MV-4-11 (cell line): ENCODE measurements around the gene GPRC5D.

Source experiments
- DNase-seq: peaks from one replicate; lab custom pipeline; 2025; lab: John Stamatoyannopoulos, UW

The GPRC5D gene

DNA sequence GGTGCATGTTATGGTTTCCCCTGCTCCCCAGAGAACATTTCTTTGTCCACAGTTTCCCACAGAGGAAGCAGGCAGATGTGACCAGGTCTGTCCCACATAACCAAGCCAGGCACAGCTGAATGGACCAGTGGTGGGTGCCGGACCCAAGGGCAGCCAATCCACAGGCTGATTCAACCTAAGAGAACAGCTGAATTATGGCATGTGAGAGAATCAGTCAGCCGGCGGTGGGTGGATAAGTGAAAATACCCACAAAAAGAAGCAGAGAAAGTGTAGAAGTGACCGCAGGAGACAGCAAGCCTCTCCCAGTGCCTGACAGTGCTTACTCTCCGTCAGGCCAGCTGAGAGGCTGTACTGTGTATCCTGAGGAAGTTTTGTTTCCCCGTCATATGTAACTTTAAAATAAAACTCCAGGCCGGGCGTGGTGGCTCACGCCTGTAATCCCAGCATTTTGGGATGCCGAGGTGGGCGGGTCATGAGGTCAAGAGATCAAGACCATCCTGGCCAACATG, 14.9 kb downstream of the GPRC5D start:
- no peak for DNase-seq

DNA sequence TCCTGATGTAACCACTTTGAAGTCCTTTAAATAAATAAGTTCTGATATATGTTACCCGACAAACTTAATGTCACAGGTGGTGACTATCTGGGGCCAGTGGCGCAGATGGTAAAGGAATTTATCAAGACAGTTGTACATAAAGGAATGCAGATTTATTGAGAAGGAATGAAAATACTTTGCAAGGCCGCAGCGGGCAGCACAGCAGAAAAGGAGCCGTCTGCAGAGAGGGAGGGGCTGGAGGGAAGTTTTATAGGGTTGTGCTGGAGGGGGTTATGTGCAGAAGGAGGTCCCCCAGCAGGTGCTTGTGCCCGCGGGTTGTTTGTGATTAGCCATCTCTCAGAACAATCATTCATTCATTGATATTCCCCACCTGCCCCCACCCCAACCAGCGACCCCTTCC, 17.4 kb downstream of the GPRC5D start:
- DNase-seq: no peak

DNA sequence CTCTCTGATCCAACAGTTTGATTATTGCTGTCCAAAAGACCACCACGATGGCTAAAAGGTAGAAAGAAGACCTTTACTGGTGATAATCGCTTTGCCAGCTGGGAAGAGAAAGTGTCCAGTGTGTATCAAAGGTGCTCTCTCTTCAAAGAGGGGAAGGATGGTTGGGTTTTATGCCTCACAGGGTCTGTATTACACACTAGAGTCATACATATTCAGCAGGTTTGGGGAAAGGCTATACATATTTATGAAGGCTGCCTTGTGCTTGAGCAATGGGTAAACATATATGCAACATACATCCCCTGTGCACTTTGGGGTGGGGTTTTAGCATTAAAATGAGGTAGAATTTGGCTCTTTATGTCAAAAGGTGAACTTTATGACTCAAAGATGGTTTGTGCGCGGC, 18.2 kb downstream of the GPRC5D start:
- no peak for DNase-seq

DNA sequence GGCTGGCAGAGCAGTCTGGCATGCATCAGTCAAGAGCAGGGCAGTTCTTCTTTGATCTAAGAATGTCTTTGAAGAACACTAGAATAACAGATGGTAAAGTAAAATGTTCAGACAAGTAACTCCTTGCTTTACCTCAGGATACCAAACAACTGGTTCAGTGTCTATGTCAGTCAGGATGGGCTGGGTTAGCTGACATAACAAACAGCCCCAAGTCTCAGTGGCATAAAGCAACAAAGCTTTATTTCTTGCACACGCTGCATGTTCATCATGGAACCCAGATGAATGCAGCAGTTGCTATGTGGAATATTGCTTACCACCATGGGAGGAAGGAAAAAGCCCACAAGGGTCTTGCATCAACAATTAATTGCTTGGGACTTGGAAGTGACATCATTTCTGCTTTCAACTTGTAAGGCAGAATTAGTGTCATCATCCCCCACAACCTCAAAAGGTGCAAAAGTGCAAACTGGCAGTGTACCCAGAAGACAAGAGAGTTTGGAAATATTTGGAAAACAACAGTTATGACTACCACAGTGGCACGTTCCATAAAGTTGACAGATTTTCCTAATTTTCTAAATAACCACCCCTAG, 21.2 kb downstream of the GPRC5D start:
- DNase-seq: peak; percentile 29

DNA sequence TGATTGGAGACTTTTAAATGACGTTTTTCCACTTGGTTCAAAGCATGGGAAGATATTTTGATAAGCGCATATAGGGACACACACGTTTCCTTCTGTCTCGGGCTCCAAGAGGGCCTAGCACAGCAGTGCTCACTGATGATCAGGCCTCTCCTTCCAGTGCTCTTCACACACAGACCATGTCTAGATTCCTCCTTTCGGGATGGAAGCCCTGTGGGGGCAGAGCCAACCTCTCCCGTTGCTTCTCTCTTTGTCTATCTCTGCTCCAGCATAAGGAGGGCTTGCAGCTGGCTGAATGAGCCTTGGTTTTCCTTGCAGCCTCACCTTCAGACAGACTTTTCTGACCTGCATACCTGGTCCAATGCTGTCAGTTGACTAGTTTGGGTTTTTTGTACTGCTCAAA, 22.3 kb downstream of the GPRC5D start:
- no peak for DNase-seq

DNA sequence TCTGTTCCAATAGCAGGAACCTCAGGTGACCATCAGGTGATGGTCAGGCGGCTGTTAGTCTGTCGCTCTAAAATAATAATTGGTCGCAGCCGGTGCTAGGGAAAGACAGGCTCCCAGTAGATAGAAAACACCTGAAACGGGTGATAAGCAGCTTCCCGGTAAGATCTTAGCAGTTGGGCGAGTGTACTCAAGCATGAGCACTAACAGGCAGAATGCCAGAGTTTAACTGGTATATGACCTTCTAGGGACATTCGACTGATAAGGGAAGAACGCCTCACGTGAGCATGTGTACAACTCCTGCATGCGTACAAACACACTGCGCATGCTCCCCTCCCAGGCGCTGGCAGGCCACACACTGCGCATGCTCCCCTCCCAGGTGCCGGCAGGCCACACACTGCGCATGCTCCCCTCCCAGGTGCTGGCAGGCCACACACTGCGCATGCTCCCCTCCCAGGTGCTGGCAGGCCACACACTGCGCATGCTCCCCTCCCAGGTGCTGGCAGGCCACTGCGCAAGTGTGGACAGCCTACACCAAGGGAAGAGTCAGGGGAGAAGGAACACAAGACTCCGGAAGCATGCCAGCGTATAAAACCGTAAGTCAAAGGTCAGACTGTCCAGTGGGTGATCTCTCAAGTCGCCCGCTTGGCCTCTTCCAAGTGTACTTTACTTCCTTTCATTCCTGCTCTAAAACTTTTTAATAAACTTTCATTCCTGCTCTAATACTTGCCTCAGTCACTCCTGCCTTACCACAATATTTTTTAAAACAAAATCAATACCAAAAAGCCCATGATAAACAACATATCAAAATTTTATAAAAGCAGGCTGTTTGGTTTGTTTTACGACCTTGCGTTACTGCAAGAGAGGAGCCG, 24.5 kb downstream of the GPRC5D start:
- peak; percentile 66 for DNase-seq

DNA sequence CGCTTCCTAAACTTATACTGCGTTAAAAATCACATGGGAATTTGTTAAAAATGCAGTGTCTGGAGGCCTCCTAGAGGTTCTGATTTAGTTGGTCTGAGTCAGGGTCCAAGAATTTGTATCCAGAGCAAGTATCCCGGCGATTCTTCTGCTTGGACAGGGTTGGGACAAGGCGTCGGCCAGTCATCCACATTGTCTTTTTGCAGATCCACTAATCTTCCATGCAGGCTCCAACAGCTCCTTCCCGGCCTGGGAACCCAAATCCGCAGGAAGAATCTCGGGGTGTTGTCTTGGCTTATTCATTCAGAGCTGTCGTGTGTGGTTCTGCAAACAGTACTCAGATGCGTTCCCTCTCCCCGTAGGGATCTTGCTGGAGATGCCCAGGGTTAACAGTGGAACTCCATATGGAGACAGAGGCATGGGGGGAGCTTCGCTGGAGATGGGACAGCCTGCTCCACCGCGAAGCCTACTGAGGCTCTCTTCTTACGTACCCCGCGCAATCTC, 25.3 kb downstream of the GPRC5D start:
- DNase-seq: no peak

DNA sequence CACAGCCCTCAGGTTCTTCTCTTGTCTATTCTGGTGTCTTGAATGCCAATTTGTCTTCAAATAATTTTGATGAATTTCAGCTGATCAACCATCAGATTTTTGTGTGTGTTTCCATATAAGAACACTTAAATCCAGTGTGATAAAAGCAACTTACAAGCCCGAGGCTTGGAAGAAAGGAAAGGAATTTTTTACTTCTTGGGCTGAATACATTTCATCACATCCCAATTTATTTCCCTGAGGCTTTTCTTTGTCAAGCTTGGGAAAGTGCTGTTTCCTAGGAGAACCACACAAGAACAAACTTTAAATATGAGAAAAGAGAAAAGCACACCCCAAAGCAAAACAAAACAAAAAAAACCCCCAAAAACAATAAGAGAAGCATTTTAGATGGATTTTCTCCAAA, 26.6 kb downstream of the GPRC5D start:
- DNase-seq: no peak

DNA sequence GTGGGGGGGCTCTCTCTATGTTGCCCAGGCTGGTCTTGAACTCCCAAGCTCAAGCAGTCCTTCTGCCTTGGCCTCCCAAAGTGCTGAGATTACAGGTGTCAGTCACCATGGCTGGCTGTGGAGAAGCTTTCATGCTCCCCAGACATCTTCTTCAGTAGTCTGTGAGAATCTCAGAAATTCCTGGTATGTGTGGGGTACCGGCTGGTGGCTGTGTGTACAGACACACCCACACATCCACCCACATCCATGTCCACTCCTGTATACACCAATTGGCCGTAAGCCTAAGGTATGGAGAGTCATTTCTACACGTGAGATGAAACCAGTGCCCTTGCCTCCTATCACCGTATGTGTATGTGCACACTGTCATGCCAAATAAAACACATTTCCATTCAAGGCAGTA, 27.8 kb downstream of the GPRC5D start:
- DNase-seq: no peak

DNA sequence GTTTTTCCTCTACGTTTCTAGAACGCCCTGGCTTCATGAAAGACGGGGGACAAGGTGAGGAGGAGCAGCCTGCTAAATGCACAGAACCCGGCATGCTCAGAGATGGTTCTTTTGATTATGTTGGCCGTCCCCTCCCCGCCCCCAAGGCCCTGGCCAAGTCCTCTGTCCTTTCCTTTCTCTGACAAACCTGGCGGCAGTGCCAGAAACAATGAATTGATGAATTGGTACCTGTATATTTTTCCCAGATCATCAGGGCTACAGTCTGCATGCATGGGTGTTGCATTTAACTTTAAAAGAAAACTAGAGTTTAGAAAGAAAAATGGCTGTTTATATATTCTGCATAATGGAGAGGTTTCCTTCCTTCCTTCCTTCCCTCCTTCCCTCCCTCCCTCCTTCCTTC, 29.0 kb downstream of the GPRC5D start:
- no peak for DNase-seq

DNA sequence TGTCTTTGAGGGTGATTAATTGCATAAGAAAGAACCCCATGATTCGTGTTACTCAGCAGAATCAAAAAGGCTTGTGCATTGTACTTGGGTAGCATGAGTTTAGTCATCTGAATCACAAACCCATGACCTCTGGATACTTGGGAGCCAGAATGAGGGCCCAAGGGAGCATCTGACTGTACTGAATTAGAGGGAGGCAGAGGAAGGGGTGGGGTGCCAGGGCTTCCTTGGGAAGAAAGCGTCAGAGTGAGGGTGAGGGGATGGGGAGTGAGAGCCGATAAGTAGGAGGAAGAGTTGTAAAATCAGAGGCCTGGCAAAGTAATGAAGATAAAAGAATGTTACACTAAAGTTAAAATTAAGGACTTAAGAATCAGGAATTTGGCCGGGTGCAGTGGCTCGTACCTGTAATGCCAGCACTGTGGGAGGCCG, 29.8 kb downstream of the GPRC5D start:
- DNase-seq: no peak

DNA sequence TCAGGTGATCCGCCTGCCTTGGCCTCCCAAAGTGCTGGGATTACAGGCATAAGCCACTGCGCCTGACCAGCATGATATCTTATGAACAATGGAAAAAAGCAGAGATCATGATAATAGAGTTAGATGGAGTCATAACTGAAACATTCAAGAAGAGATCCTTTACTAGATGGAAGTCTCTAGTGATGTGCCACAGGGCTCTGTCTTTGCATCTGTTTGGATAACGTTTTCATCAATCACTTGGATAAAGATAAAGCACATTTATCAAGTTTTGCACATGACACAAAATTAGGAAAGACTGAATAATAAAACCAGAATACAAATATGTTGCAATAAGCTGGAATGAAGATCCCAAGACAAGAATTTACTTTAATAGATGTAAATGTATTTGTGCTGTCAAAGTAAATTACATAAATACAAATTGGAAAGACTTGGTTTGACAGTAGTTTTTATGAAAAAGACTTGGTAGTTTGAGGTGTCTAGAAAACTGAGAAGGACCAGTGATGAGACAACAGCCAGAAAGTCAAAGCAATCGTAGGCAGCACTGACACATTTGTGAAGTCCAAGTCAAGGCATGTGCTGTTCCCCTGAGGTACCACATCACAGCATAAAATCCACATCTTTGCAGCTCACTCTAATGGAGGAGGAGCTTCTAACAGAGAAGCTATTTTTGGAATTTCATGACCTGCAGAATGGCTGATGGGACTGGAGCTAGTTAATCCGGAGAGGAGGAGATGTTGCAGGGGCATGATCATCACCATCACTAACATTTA, 32.1 kb downstream of the GPRC5D start:
- no peak for DNase-seq

DNA sequence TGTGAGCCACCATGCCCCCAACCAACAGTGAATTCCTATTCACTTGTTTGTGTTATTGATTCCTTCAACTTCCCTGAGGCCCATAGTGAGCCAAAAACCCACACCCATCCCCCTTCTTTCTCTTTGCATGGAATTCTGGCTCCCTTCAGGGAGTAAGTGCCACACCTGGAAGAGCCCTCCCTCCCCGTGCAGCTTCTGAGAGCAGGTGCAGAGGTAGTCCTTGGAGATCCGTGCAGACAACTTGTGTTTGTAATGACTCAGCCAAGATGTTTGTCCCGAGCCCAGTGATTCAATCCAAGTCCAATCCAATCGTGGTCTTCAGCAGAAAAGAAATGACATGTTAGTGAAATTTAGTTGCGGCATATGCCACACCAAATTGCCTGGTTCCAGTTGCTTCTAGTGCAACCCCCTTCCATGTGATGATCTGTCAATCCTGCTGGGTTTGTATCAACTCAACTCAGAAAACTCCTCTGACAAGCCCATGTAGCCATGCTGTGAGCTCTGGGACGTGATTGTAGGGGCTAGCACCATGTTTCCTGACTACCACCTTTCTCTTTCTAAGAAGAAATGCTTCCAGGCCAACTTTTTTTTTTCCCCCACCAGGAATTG, 33.1 kb downstream of the GPRC5D start:
- DNase-seq: no peak

DNA sequence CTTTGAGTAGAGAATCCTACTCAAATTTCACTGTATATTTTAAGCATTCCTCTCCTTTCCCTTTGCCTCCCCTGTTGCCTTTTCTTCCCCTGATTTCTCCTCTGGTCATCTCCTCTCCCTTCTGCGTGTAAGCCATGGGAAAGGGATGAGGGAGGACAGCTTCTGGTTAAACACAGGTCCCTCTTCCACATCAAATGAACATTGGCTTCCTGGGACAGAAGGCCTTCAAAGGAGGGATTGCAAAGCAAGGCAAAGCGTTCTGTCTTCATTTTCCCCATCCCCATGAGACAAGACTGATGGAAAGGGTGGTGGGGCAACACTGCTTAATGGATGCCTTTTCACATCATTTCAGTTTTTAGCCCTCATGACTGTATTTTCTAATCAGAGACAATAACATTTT, 34.5 kb downstream of the GPRC5D start:
- no peak for DNase-seq

DNA sequence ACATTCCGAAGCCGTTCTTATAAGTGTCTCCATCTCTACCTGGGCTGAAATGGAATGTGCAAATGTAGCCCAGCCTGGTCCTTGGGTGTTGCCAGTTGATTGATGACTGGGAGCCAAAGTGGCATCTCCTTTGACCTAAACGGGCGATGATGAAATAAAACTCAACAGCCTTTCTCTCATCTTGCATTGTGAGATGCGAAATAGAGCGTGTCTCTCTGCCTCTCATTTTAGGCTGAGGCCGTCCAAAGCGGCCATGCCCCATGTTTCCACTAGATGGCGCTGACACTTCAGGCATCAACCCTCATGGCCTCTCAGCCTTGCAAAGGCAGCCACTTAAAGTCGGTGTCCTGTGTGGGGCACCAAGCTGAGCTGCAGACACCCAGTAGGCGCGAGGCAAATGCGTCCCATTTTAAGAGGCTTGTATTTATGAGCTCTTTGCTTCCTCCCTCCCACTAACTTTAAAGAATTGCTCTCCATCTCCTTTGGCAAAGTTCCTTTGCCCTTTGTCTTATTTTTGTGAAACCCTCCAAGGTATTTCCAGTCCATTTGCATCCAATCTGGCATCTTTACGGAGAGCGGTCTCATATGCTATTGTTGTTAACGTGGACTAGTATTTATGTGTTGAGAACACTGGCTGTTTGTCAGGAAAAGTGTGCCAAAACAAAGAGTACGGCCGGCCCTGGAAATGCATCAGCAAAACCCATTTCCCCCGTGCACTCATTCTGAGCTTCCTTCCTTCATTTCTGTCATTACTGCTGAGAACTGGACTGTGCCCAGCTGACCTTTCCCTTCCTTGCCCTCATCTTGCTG, 35.6 kb downstream of the GPRC5D start:
- peak; percentile 67 for DNase-seq

DNA sequence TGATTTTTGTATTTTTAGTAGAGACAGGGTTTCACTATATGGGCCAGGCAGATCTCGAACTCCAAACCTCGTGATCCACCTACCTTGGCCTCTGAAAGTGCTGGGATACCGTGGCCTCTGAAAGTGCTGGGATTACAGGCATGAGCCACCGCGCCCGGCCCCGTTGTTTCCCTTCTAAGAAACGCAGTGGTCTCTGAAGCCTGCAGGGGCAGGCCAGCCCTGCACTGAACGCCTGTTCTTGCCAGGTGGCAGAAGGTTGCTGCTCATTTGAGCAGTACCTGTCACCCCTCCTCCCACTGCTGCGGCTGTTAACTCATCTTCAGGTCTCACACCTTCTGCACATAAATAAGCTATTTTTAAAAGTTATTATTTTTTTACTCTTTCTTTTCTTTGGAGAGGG, 36.3 kb downstream of the GPRC5D start:
- DNase-seq: no peak

DNA sequence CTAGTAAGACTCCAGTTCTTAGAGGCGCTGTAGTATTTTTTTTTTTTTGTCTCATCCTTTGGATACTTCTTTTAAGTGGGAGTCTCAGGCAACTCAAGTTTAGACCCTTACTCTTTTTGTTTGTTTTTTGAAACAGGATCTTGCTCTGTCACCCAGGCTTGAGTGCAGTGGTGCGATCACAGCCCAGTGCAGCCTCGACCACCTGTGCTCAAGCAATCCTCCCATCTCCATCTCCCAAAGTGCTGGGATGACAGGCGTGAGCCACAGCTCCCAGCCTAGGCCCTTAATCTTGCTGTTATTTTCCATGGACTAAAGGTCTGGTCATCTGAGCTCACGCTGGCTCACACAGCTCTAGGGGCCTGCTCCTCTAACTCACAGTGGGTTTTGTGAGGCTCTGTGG, 39.3 kb downstream of the GPRC5D start:
- DNase-seq: no peak

DNA sequence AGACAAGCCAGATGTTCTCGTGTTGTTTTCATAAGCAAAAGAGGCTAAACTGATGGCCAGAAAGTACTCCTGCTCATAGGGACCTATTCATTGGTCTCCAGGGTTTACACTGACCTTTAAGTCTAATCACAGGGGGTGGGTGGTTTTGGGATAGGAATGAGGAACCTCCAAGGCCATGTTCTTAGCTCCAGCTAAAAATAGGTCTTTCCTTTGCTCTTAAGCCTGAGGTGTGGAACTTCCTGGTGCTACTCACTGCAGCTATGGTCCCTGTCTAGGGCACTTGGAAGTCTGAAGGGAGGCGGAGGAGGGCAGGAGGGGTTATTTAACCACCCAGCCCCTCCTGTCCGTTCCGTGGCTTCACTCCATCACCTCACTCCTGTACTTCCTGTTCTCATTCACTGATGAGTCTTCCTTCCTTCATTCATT, 42.0 kb downstream of the GPRC5D start:
- peak; percentile 25 for DNase-seq

DNA sequence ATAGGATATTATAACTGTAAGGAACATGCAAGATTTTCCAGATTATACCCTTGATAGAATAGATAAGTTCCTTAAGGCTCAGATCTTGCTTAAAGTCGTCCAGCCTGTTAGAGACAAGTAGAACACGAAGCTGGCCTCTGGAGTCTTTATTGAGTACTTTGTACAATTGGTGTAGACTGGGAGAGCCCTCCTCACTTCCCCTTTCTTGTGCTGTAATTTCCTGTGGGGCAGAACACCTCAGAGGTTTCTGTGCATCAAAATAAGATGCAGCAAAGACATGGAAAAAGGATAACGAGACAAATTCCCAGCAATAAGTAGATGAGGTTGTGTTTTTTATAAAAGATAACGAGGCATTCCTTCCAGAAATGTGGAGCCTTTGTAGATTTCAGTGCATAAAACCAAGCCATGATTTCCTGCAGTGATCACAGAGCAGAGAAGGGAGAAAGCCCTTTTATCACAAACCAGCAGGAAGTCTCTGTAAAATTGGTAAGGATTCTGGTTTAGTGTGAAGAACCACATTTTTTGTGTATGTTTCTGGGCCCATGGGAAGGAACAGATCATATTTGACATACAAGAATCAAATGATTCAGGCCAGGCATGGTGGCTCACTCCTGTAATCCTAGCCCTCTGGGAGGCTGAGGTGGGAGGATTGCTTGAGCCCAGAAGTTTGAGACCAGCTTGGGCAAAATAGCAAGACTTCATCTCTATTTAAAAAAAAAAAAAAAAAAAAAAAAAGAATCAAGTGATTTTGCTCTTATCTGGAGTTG, 42.6 kb downstream of the GPRC5D start:
- DNase-seq: peak; percentile 65

DNA sequence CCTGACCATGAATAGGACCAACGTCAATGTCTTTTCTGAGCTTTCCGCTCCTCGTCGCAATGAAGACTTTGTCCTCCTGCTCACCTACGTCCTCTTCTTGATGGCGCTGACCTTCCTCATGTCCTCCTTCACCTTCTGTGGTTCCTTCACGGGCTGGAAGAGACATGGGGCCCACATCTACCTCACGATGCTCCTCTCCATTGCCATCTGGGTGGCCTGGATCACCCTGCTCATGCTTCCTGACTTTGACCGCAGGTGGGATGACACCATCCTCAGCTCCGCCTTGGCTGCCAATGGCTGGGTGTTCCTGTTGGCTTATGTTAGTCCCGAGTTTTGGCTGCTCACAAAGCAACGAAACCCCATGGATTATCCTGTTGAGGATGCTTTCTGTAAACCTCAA, 43.3 kb downstream of the GPRC5D start:
- DNase-seq: no peak
